Measurements from ENCODE around the gene SOX10. TPM values are rescaled to one million over a fixed set of nuclear protein-coding genes. Genes with fewer than 3 reads are reported as not detected.

Gene SOX10
- total and polyA plus RNA-seq, 2 donors (not counting 1 experiment from before 2014, with no cell fraction given) = not detected

DNA sequence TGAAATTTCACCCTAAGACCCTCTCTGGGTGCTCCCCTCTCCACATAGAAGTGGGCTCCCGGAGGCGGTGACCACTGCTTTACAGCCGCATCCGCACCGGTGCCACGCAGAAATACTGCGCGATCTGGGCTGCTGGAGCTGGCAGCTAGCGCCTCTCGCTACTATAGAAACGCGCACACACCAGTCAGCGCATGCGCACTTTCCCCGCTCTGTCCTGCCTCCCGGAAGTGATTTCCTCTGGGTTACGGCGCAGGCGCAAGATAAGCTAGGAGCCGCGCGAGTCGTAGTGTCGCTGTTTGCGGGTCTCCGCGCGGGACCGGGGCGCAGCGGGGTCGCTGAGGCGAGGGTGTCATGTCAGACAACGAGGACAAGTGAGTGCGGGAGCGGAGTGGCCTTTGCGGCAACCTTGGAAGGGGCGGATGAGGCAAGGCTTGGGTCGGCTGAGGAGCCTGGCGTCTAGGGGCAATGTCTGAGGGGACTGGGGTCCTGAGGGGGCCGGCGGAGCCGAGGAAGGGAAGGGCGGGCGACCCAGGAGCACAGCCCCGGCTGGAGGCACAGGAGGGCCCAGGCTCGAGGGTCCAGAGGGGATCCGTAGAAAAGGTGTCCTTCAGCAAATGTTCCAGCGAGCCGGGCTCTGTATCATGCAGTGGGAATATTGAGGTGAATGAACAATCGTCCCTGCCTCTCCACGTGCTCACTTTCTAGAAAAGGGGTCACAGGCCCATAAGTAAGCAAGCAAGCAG, 30.7 kb downstream of the SOX10 start, which contains the start of the genes C22orf23 and POLR2F:
Gene C22orf23 (minus strand): TSS at position 165 of the 743 bp plus-strand sequence. CDS start 452 bp downstream, outside the sequence.
Gene POLR2F (plus strand): TSS at position 263 of the 743 bp plus-strand sequence. CDS start 89 bp downstream, at position 352.
- H2AFZ ChIP-seq (ENCODE audit: insufficient read depth, low read depth, low read length, poor library complexity, severe bottlenecking) = peak within 1 kb of the TSS; percentile 84
- no peaks in the 10 kb centered on the region for H4K20me1 ChIP-seq (ENCODE audit: control insufficient read depth, insufficient read depth, low read length, poor library complexity, severe bottlenecking)
- CTCF ChIA-PET = interaction anchor here (0.7 to 2.1 kb wide), 7 partner anchors 12 to 146 kb away, joined by 3 to 18 read pairs (median 3); partner anchors contain the start of genes GCAT and MICALL1
- peak within 1 kb of the TSS; percentile 75 for H3K9ac ChIP-seq (ENCODE audit: low read length)
- H3K27ac Mint-ChIP-seq = peak within 1 kb of the TSS; percentile 97
- intact Hi-C loops (cut with micrococcal nuclease) = loop anchor here (1.0 to 5.0 kb wide), 4 partner anchors 19 to 136 kb away; partner anchors contain the start of genes EIF3L and MICALL1
- H3K4me3 Mint-ChIP-seq = peak within 1 kb of the TSS; percentile 99
- DNase-seq (peak; percentile 97), ATAC-seq (ENCODE audit: low read depth) (peak; percentile 94)
- under 1% methylated on average over 52 of the region's 52 CpGs for WGBS (ENCODE audit: insufficient coverage)
- H3K79me2 ChIP-seq (ENCODE audit: control insufficient read depth, insufficient read depth, low read length) = peaks cover 21% of the 10 kb centered on the region
- peaks cover 17 to 20% of the 10 kb centered on the region in 2 donors for H3K4me1 ChIP-seq (ENCODE audit: control insufficient read depth in 2 of 2, insufficient read depth in 2 of 2, low read length in 2 of 2)
- peak within 1 kb of the TSS; percentile 64 to 99 (median 88) for H3K4me3 ChIP-seq (ENCODE audit: control extremely low read depth in 1 of 5, extremely low read depth in 1 of 5, insufficient read depth in 1 of 5, low read depth in 2 of 5, low read length in 4 of 5)
- H3K4me2 ChIP-seq (replicated peaks; ENCODE audit: low read depth, low read length, poor library complexity, severe bottlenecking) = peak within 1 kb of the TSS; percentile 87
- H3K9me3 Mint-ChIP-seq (ENCODE audit: insufficient read depth) = no peaks in the 10 kb centered on the region
- peak within 1 kb of the TSS; percentile 24 to 76 for H3K27ac ChIP-seq (ENCODE audit: low read length in 2 of 2)
- POLR2A ChIA-PET = interaction anchor here (0.5 to 1.1 kb wide), 6 partner anchors 33 to 742 kb away, joined by 3 to 7 read pairs (median 4); partner anchors contain the start of genes ANKRD54 and MICALL1
- H3K27me3 ChIP-seq (replicated peaks in 1 of 4; ENCODE audit: control extremely low read depth in 1 of 4, control insufficient read depth in 3 of 4, insufficient read depth in 4 of 4, low read length in 3 of 4) = peaks cover 2 to 14% (median 8%) of the 10 kb centered on the region in 4 experiments
- peaks cover 26% of the 10 kb centered on the region for H3K4me1 Mint-ChIP-seq
- peaks cover 5 to 18% of the 10 kb centered on the region in 2 experiments for H3K36me3 ChIP-seq (replicated peaks in 1 of 2; ENCODE audit: control extremely low read depth in 1 of 2, control insufficient read depth in 1 of 2, extremely low read depth in 1 of 2, insufficient read depth in 2 of 2, low read length in 1 of 2)
- H3K27me3 Mint-ChIP-seq = peaks cover 14% of the 10 kb centered on the region
- TF ChIP-seq, protein P1, sequence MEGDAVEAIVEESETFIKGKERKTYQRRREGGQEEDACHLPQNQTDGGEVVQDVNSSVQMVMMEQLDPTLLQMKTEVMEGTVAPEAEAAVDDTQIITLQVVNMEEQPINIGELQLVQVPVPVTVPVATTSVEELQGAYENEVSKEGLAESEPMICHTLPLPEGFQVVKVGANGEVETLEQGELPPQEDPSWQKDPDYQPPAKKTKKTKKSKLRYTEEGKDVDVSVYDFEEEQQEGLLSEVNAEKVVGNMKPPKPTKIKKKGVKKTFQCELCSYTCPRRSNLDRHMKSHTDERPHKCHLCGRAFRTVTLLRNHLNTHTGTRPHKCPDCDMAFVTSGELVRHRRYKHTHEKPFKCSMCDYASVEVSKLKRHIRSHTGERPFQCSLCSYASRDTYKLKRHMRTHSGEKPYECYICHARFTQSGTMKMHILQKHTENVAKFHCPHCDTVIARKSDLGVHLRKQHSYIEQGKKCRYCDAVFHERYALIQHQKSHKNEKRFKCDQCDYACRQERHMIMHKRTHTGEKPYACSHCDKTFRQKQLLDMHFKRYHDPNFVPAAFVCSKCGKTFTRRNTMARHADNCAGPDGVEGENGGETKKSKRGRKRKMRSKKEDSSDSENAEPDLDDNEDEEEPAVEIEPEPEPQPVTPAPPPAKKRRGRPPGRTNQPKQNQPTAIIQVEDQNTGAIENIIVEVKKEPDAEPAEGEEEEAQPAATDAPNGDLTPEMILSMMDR (IDR thresholded peaks at IDR 0.05) = no peak
- no peak for TF ChIP-seq EZH2 (IDR thresholded peaks at IDR 0.05; ENCODE audit: borderline replicate concordance, insufficient read depth, low read depth, low read length, poor library complexity, severe bottlenecking)
- H3K9me3 ChIP-seq (ENCODE audit: control extremely low read depth in 1 of 3, control insufficient read depth in 2 of 3, insufficient read depth in 1 of 3, low read length in 2 of 3) = no peaks in the 10 kb centered on the region
